PC-3 (cell line): ENCODE results near the gene HHIPL2.

Experiments used
- CTCF ChIP-seq: fragments of 300-600 bp; sonication (generic); conservative IDR thresholded peaks from 2 replicates; pipeline ENCODE4 v1.5.1; 2017; ENCODE audit warnings: antibody characterized with exemption, low read depth, mild to moderate bottlenecking, low read length
- EZH2 ChIP-seq: fragments of 300-600 bp; sonication (generic); IDR thresholded peaks from one replicate; pipeline ENCODE4 v1.6.1; 2017; ENCODE audit warnings: antibody characterized with exemption, mild to moderate bottlenecking, low read length; ENCODE audit not compliant: unreplicated experiment
- EZH2phosphoT487 ChIP-seq: fragments of 300-600 bp; sonication (generic); IDR thresholded peaks from 2 replicates; pipeline ENCODE4 v1.6.1; 2018; ENCODE audit warnings: mild to moderate bottlenecking, antibody characterized with exemption, low read length, borderline replicate concordance

GRCh38 chr1:222554177-222554576, 6.3 kb upstream of the HHIPL2 start:
- TF ChIP-seq EZH2phosphoT487 (no peak), CTCF (no peak), EZH2 (no peak)
